LNCaP clone FGC (cell line): ENCODE measurements around the gene FAM236D.
"Not testable (repeated sequence)": the region's sequence is repeated elsewhere in the genome, so short reads cannot be mapped to it uniquely, and the experiment has no call there.

Source experiments
- DNase-seq: peaks from one replicate; pipeline ENCODE4 v3.0.0-alpha.2; 2011; ENCODE audit warnings: low read depth
- H3K4me3 ChIP-seq: 2 replicates; pipeline ENCODE4 v1.5.1; 2011; ENCODE audit warnings: mild to moderate bottlenecking, low read depth, low read length, control low read depth

The FAM236D gene

DNA sequence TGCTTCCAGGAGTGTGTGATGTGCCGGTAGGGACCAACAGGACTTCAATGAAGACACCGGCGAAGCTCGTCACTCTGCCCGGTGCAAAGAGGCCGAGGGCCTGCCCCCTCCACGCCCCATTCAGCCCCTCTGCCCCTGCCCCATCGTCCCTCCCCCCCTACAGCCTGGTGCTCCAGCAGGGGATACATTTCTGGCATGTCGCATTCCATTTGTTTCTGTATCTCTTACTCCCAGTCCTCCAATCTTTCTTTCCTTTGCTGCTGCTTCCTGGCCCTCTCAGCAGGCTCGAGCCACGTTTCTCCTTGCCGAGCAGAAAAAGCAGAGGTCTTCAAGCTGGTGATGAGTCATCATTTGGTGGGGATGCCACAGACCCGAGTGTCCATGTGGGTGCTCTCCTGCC is at the start of gene FAM236D:
Gene FAM236D, minus strand, starts transcription at position 101 of the 400 bp plus-strand sequence. Its CDS starts 100 bp downstream, at position 1.
- not testable (repeated sequence) for H3K4me3 ChIP-seq, DNase-seq

DNA sequence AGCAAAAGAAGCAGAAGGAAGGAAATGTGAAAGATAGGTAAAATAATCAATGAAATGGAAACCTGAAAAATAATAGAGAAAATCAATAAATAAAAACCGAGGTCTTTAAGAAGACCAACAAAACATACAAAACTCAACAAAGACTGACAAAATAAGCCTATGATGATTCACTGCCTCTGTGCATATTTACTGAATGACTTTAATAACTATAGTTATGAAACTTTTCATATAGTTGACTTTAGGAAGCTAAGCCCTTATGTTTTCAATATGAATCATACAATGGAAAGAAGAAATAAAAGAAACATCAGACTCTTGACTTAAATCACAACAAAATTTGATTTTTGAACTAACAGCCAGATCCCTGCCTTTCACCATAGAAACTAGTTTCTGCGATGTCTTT is 29.5 kb upstream of the FAM236D start:
- H3K4me3 ChIP-seq: not testable (repeated sequence)

DNA sequence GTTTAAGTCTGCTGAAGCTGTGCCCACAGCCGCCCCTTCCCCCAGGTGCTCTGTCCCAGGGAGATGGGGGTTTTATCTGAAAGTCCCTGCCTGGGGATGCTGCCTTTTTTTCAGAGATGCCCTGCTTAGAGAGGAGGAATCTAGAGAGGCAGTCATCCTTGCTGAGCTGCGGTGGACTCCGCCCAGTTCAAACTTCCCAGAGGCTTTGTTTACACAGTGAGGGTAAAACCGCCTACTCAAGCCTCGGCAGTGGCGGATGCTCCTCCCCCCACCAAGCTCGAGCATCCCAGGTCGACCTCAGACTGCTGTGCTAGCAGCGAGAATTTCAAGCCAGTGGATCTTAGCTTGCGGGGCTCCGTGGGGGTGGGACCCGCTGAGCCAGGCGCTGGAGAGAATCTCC is 22.7 kb upstream of the FAM236D start:
- not testable (repeated sequence) for DNase-seq, H3K4me3 ChIP-seq

More for the DNA sequence above, 29.5 kb upstream of the FAM236D start:
- DNase-seq: not testable (repeated sequence)

DNA sequence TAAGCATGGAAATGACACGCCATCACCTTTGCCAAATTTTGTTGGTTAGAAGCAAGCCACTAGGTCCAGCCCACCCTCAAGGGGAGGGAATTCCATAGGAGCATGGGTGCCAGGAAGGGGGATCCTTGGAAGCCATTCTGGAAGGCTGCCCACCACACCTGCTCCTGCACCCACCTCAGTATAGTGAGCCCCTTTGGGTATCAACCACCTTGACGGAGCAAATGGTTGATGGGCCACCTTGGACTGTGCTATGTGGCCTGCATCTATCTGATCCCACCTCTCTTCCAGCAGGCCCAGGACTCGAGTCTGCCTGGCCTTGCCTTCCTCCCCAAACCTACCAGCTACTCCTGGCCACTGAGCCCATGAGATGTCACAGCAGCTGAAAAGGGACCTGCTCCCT is 17.6 kb downstream of the FAM236D start:
- DNase-seq, H3K4me3 ChIP-seq: not testable (repeated sequence)

DNA sequence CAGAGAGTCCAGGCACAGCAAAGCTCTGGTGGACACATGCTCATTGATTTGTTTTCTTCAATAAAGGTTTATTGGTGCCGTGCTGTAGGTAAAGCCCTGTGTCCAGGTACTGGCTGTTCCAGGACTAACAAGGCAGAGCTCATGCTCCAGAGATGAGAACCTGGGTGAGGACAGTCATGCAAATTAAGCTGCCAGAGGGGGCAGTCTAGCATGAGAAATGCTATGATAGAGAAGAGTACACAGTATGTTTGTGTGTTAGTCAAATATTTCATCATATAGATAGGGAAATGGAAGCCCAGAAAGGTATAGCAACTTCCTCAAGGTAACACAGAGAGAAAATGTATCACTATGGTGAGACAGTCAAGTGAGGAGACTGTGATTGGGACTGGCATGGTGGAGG is 19.9 kb downstream of the FAM236D start:
- not testable (repeated sequence) for DNase-seq, H3K4me3 ChIP-seq

DNA sequence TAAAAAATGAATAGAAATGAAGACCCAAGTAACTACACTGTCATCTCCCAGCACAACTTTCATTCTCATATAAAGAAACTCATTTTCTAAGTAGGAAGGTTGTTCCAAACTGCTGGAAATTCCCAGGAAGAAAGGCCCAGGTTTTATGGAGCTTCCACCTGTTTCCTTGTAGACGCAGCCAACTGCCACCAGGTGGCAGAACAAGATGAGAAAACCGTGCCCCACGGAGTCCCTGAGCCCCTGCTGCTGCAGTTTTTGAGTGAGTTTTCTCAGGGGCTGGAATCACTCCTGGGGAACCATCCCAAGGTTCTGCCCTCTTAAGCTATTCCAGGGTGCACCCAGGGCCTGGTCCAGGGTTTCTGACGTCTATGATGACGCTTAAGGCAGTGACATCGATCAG is 24.0 kb downstream of the FAM236D start:
- not testable (repeated sequence) for DNase-seq, H3K4me3 ChIP-seq

DNA sequence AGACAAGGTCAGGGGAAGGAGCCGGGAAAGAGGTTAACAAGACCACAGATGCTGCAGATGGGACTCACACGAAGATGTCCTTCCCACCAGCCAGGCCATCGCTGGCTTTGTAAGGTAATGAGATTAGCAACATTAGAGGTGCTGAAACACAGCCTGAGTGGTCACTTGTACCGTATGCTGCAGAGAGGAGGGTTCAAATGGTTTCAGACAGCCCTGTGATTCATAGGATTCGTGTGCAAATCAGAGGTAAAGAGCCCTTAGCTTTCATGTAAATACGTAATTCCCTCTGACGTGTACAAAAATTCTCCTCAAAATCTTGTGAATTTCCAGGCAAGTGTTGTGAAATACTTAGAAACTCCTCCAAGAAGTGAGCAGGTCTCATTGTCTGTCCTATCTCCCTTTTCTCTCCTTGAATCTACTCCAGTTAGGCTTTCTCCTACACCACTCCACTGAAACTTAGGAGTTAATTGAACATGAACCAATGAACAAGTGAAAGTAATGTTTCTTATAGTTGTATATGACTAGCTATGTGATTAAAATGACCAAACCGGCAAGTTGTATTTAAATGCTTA is 24.6 kb downstream of the FAM236D start:
- DNase-seq, H3K4me3 ChIP-seq: not testable (repeated sequence)

DNA sequence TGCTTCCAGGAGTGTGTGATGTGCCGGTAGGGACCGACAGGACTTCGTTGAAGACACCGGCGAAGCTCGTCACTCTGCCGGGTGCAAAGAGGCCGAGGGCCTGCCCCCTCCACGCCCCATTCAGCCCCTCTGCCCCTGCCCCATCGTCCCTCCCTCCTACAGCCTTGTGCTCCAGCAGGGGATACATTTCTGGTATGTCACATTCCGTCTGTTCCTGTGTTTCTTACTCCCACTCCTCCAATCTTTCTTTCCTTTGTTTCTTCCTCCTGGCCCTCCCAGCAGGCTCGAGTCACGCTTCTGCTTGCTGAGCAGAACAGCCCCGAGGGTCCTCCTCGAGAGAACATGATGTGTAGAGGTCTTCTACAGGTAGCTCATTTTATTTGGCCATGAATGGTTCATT is 25.4 kb downstream of the FAM236D start, which contains the start of gene FAM236B:
Gene FAM236B, minus strand, starts transcription at position 101 of the 400 bp plus-strand sequence. Its CDS starts 100 bp downstream, at position 1.
- H3K4me3 ChIP-seq, DNase-seq: not testable (repeated sequence)

DNA sequence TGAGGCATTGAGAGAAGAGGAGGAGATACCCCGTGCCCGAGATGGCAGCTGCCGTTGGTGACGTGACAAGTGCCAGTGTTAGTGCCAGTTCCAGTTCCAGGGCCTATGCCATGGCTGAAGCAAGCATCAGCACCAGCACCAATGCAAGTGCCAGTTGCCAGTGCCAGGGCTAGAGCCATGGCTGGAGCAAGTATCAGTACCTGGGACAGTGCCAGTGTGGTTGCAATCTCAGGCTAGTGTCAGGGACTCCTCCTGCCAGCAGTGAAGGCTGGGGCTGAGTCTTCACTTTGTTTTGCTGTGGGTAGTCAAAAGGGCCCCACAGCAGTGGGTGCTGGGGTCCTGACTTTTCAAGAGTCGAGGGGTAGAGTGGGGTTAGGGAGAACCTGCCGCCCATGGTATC is 29.9 kb downstream of the FAM236D start:
- H3K4me3 ChIP-seq, DNase-seq: not testable (repeated sequence)

DNA sequence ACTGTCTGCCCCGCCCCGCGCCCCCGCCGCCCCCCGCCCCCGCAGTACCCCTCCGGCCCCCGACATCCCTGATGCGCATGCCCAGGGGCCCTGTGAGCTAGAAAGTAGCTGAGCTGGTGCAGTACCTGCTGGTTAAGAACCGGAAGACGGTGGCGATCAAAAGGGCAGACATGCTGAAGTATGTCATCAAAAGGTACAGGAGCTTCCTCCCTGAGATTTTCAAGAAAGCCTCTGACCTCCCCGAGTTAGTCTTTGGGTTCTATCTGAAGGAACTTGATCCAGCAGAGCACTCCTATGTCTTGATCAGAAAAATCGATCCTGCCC is 30.6 kb downstream of the FAM236D start:
- not testable (repeated sequence) for DNase-seq, H3K4me3 ChIP-seq

DNA sequence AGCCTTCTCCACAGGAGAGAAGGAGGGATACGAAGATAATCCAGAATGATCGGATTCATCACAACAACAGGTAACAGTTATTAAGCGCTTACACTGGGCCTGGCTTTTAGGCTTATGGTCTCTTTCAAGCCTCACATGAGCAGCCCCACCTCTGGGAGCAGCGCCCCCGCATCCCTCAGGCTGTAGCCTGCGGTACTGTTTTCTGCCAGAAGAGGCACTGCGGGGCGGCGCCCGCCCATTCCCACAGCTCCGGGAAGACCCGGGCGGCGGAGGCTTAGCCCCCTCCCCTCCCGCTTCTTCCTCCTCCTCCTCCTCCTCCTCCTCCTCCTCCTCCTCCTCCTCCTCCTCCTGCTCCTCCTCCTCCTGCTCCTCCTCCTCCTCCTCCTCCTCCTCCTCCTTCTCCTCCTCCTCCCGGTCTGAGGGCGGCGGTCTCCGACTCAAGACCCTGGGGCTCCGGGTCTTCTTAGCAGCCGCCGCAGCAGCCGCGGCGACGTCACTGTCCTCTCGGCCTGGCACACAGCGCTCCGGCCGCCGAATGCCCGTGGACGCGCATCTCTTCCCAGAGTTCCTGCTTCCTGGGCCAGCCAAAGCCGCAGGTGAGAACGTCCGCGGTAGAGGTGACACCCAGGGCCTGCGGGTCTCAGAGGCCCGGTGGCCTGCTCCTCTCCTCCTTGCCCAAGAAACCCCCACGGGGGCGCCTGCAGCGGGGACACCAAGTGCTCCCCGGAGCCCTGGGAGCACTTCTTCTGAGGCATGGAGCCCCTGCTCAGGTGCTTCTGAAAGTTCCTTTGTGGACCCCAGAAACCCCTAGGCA is 31.1 kb downstream of the FAM236D start, which contains the start of gene DMRTC1B:
Gene DMRTC1B, plus strand, starts transcription at position 238 of the 814 bp plus-strand sequence. CDS start 68,246 bp downstream, outside the sequence.
- not testable (repeated sequence) for DNase-seq, H3K4me3 ChIP-seq

DNA sequence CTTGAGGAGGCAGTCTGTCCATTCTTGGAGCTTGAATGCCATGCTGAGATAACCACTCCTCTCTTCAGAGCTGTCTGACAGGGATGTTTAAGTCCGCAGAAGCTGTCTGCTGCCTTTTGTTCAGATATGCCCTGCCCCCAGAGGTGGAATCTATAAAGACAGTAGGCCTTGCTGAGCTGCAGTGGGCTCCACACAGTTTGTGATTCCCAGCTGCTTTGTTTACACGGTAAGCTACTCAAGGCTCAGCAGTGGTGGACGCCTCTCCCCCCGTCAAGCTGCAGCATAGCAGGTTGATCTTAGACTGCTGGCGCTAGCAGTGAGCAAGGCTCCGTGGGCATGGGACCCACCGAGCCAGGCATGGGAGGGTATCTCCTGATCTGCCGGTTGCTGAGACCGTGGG is 47.6 kb downstream of the FAM236D start:
- not testable (repeated sequence) for DNase-seq, H3K4me3 ChIP-seq
